GM12873 (cell line): ENCODE data around the gene SUV39H1.

Experiments used
- CTCF ChIP-seq: IDR thresholded peaks from 2 replicates; pipeline ENCODE4 v1.5.1; 2012; ENCODE audit warnings: low read depth, mild to moderate bottlenecking, moderate library complexity, low read length, control low read depth; ENCODE audit not compliant: insufficient read depth; ENCODE audit errors: missing control alignments

SUV39H1 gene

GRCh38 chrX:48749182-48749581 lies 52.6 kb downstream of the SUV39H1 start:
- no peak for TF ChIP-seq CTCF

- TF ChIP-seq CTCF = no peak
Measured at GRCh38 chrX:48751343-48751742, 54.8 kb downstream of the SUV39H1 start.

- no peak for TF ChIP-seq CTCF
Measured at GRCh38 chrX:48752498-48752897, 56.0 kb downstream of the SUV39H1 start.

- no peak for TF ChIP-seq CTCF
Measured at GRCh38 chrX:48753708-48754228, 57.2 kb downstream of the SUV39H1 start.

- no peak for TF ChIP-seq CTCF
Measured at GRCh38 chrX:48754238-48754637, 57.7 kb downstream of the SUV39H1 start.
